Caco-2 (cell line): ENCODE data around the gene SORCS2. TPM values are rescaled to one million over a fixed set of nuclear protein-coding genes. Genes with fewer than 3 reads are reported as not detected.

Experiments
- BruUV-seq: library from RNA; stranded (reverse); fragments of 400-500 nt; replicated peaks from 2 replicates; lab custom pipeline; 2021; lab: Mats Ljungman, UMichigan
- CTCF ChIA-PET: fragments of 300-600 bp; sonication (Branson Sonifier 250); formaldehyde crosslinking; loops from one replicate; lab custom pipeline; 2022; ENCODE audit warnings: antibody characterized with exemption; lab: Charles Lee
- POLR2A ChIA-PET: fragments of 300-600 bp; sonication (Branson Sonifier 250); formaldehyde crosslinking; loops from one replicate; lab custom pipeline; 2022; ENCODE audit warnings: antibody characterized with exemption; lab: Charles Lee
- DNase-seq, 2 experiments: peaks; one replicate each; pipeline versions ENCODE4 v3.0.0 to v3.0.0-alpha.2; 2020 to 2022
- H3K27me3 ChIP-seq: replicated peaks from 2 replicates; pipeline ENCODE4 v1.6.0; 2011; ENCODE audit warnings: low read length; ENCODE audit not compliant: control insufficient read depth, insufficient read depth
- H3K36me3 ChIP-seq: 2 replicates; pipeline ENCODE4 v1.5.1; 2011; ENCODE audit warnings: low read length; ENCODE audit not compliant: control insufficient read depth, insufficient read depth
- H3K4me1 ChIP-seq: fragments of 250-450 bp; sonication (Bioruptor Pico); 2 replicates; pipeline ENCODE4 v1.5.1; 2020; ENCODE audit warnings: mild to moderate bottlenecking
- H3K4me3 ChIP-seq: 2 replicates; pipeline ENCODE4 v1.5.1; 2011; ENCODE audit warnings: low read depth, mild to moderate bottlenecking, control low read depth, low read length
- H3K9me3 ChIP-seq: fragments of 250-450 bp; sonication (Bioruptor Pico); 2 replicates; pipeline ENCODE4 v1.5.1; 2020; ENCODE audit warnings: mild to moderate bottlenecking, moderate library complexity
- H3K27ac Mint-ChIP-seq: one replicate; pipeline ENCODE4 v1.8.0; 2022; ENCODE audit warnings: mixed read lengths; ENCODE audit not compliant: unreplicated experiment
- H3K27me3 Mint-ChIP-seq: one replicate; pipeline ENCODE4 v1.8.0; 2022; ENCODE audit warnings: mixed read lengths; ENCODE audit not compliant: insufficient read depth, unreplicated experiment
- H3K36me3 Mint-ChIP-seq: one replicate; pipeline ENCODE4 v1.8.0; 2022; ENCODE audit warnings: mild to moderate bottlenecking, mixed read lengths; ENCODE audit not compliant: insufficient read depth, unreplicated experiment
- H3K4me1 Mint-ChIP-seq: one replicate; pipeline ENCODE4 v1.8.0; 2022; ENCODE audit warnings: low read depth, mixed read lengths; ENCODE audit not compliant: unreplicated experiment
- H3K4me3 Mint-ChIP-seq: one replicate; pipeline ENCODE4 v1.8.0; 2022; ENCODE audit warnings: mild to moderate bottlenecking, moderate library complexity, mixed read lengths; ENCODE audit not compliant: unreplicated experiment
- H3K9me3 Mint-ChIP-seq: one replicate; pipeline ENCODE4 v1.8.0; 2022; ENCODE audit warnings: mixed read lengths; ENCODE audit not compliant: unreplicated experiment
- intact Hi-C: fragments of 100-400 bp; cut with micrococcal nuclease; formaldehyde crosslinking; loops from one replicate; pipeline ENCODE4 v1.10.0; 2022; ENCODE audit not compliant: unreplicated experiment
- total RNA-seq: library from RNA; stranded (reverse); gene quantifications from 2 replicates; pipeline ENCODE4 v1.2.3, GENCODE V29; 2022
- TF ChIP-seq, protein P1 (sequence below), 2 experiments: fragments of 200-600 bp in 1 of 2; IDR thresholded peaks; 1 replicate in 1 of 2; 2 replicates in 1 of 2; pipeline versions ENCODE4 v1.5.1 to v1.8.0; 2011 to 2022; ENCODE audit warnings: antibody characterized with exemption in 1 of 2, control low read depth in 1 of 2, inconsistent platforms in 1 of 2, low read depth in 1 of 2, low read length in 1 of 2, mild to moderate bottlenecking in 1 of 2, moderate library complexity in 1 of 2; ENCODE audit not compliant: insufficient read depth in 1 of 2, severe bottlenecking in 1 of 2, unreplicated experiment in 1 of 2

The SORCS2 gene
- total RNA-seq, 1 experiment from 2014 or later: 1.6 TPM

GRCh38 chr4:7315935-7316334, 123.6 kb downstream of the SORCS2 start:
- BruUV-seq: no TSS peak
- TF ChIP-seq, protein P1, sequence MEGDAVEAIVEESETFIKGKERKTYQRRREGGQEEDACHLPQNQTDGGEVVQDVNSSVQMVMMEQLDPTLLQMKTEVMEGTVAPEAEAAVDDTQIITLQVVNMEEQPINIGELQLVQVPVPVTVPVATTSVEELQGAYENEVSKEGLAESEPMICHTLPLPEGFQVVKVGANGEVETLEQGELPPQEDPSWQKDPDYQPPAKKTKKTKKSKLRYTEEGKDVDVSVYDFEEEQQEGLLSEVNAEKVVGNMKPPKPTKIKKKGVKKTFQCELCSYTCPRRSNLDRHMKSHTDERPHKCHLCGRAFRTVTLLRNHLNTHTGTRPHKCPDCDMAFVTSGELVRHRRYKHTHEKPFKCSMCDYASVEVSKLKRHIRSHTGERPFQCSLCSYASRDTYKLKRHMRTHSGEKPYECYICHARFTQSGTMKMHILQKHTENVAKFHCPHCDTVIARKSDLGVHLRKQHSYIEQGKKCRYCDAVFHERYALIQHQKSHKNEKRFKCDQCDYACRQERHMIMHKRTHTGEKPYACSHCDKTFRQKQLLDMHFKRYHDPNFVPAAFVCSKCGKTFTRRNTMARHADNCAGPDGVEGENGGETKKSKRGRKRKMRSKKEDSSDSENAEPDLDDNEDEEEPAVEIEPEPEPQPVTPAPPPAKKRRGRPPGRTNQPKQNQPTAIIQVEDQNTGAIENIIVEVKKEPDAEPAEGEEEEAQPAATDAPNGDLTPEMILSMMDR (IDR thresholded peaks at IDR 0.05; ENCODE audit: insufficient read depth in 1 of 2, low read depth in 1 of 2, low read length in 1 of 2, severe bottlenecking in 1 of 2, unreplicated experiment in 1 of 2): no peak
- Mint-ChIP-seq H3K36me3 (no peaks in the 10 kb centered on the region), H3K4me1 (peaks cover 7% of the 10 kb centered on the region), H3K9me3 (peaks cover 14% of the 10 kb centered on the region), H3K27ac (no peak overlapping the region), H3K4me3 (no peak overlapping the region), H3K27me3 (peaks cover 8% of the 10 kb centered on the region)
- H3K36me3 ChIP-seq: no peaks in the 10 kb centered on the region
- no peaks in the 10 kb centered on the region for H3K4me1 ChIP-seq
- H3K27me3 ChIP-seq: no peaks in the 10 kb centered on the region
- ChIA-PET CTCF (no interaction called here), POLR2A (interaction anchor here (0.6 kb wide), 1 partner anchor 11 kb away, joined by 3 read pairs; no protein-coding TSS in a partner anchor)
- no peaks in the 10 kb centered on the region for H3K9me3 ChIP-seq
- DNase-seq: no peak
- H3K4me3 ChIP-seq: no peak overlapping the region
- intact Hi-C loops: no loop called here

- no peaks in the 10 kb centered on the region for H3K27me3 ChIP-seq
- CTCF ChIA-PET: no interaction called here
- H3K9me3 ChIP-seq: no peaks in the 10 kb centered on the region
- no peaks in the 10 kb centered on the region for H3K4me1 ChIP-seq
- BruUV-seq: no TSS peak
- H3K27ac Mint-ChIP-seq: no peak overlapping the region
- no peaks in the 10 kb centered on the region for H3K36me3 ChIP-seq
- no peak overlapping the region for H3K4me3 Mint-ChIP-seq
- DNase-seq: no peak
- H3K36me3 Mint-ChIP-seq: no peaks in the 10 kb centered on the region
- POLR2A ChIA-PET: no interaction called here
- no peak overlapping the region for H3K4me3 ChIP-seq
- peaks cover 3% of the 10 kb centered on the region for H3K27me3 Mint-ChIP-seq
- peaks cover 14% of the 10 kb centered on the region for H3K9me3 Mint-ChIP-seq
- TF ChIP-seq, protein P1 (IDR thresholded peaks at IDR 0.05; ENCODE audit: insufficient read depth in 1 of 2, low read depth in 1 of 2, low read length in 1 of 2, severe bottlenecking in 1 of 2, unreplicated experiment in 1 of 2): no peak
- peaks cover 9% of the 10 kb centered on the region for H3K4me1 Mint-ChIP-seq
- intact Hi-C loops: no loop called here
These were observed 126.7 kb downstream of the SORCS2 start for GRCh38 chr4:7319024-7319423.

- H3K36me3 Mint-ChIP-seq: no peaks in the 10 kb centered on the region
- peaks cover 11% of the 10 kb centered on the region for H3K9me3 Mint-ChIP-seq
- H3K9me3 ChIP-seq: no peaks in the 10 kb centered on the region
- no peaks in the 10 kb centered on the region for H3K4me1 ChIP-seq
- H3K4me1 Mint-ChIP-seq: peaks cover 9% of the 10 kb centered on the region
- DNase-seq: no peak
- intact Hi-C loops: no loop called here
- H3K27me3 ChIP-seq: no peaks in the 10 kb centered on the region
- no peak overlapping the region for H3K4me3 Mint-ChIP-seq
- POLR2A ChIA-PET: no interaction called here
- BruUV-seq: no TSS peak
- H3K4me3 ChIP-seq: no peak overlapping the region
- no peak overlapping the region for H3K27ac Mint-ChIP-seq
- CTCF ChIA-PET: no interaction called here
- H3K36me3 ChIP-seq: no peaks in the 10 kb centered on the region
- H3K27me3 Mint-ChIP-seq: peaks cover 3% of the 10 kb centered on the region
- TF ChIP-seq, protein P1 (IDR thresholded peaks at IDR 0.05; ENCODE audit: insufficient read depth in 1 of 2, low read depth in 1 of 2, low read length in 1 of 2, severe bottlenecking in 1 of 2, unreplicated experiment in 1 of 2): no peak
These were observed 128.0 kb downstream of the SORCS2 start for GRCh38 chr4:7320206-7320797.
